ENCODE measurements around the gene RAB17. TPM values are rescaled to one million over a fixed set of nuclear protein-coding genes. Genes with fewer than 3 reads are reported as not detected.
"Not testable (repeated sequence)": the region's sequence is repeated elsewhere in the genome, so short reads cannot be mapped to it uniquely, and the experiment has no call there.

Gene RAB17
- total RNA-seq, 1 donor from 2014 or later = 6.1 TPM

- TF ChIP-seq CTCF (conservative IDR thresholded peaks at IDR 0.05; ENCODE audit: low read depth, low read length) = no peak
- DNase-seq (ENCODE audit: low read depth) = no peak
- no peak overlapping the region for H3K4me3 ChIP-seq (ENCODE audit: low read depth, low read length)
These were observed 6.9 kb upstream of the RAB17 start for GRCh38 chr2:237597196-237598145.

GRCh38 chr2:237596520-237597195 is 6.1 kb upstream of the RAB17 start:
- no peak for DNase-seq (ENCODE audit: low read depth)
- no peak for TF ChIP-seq CTCF (conservative IDR thresholded peaks at IDR 0.05; ENCODE audit: low read depth, low read length)
- H3K4me3 ChIP-seq (ENCODE audit: low read depth, low read length) = no peak overlapping the region

- not testable (repeated sequence) for H3K4me3 ChIP-seq (ENCODE audit: low read depth, low read length); DNase-seq (ENCODE audit: low read depth)
These were observed 5.4 kb upstream of the RAB17 start for GRCh38 chr2:237595829-237596519.

GRCh38 chr2:237594514-237594871 is 4.0 kb upstream of the RAB17 start:
- no peak overlapping the region for H3K4me3 ChIP-seq (ENCODE audit: low read depth, low read length)
- no peak for TF ChIP-seq CTCF (conservative IDR thresholded peaks at IDR 0.05; ENCODE audit: low read depth, low read length)
- no peak for DNase-seq (ENCODE audit: low read depth)

- no peak for DNase-seq (ENCODE audit: low read depth)
- H3K4me3 ChIP-seq (ENCODE audit: low read depth, low read length) = no peak overlapping the region
- TF ChIP-seq CTCF (conservative IDR thresholded peaks at IDR 0.05; ENCODE audit: low read depth, low read length) = no peak
These were observed 3.2 kb upstream of the RAB17 start for GRCh38 chr2:237593596-237594320.

GRCh38 chr2:237593036-237593435 is 2.5 kb upstream of the RAB17 start:
- no peak for DNase-seq (ENCODE audit: low read depth)
- TF ChIP-seq CTCF (conservative IDR thresholded peaks at IDR 0.05; ENCODE audit: low read depth, low read length) = no peak
- no peak overlapping the region for H3K4me3 ChIP-seq (ENCODE audit: low read depth, low read length)

Data from epithelial cell of proximal tubule (primary cell).